Activated naive CD8-positive, alpha-beta T cell (primary cell): ENCODE measurements around the gene UBA1.

Experiments used
- H3K27ac Mint-ChIP-seq: one replicate; pipeline ENCODE4 v1.8.0; 2021; ENCODE audit warnings: mixed read lengths
- H3K27me3 Mint-ChIP-seq: one replicate; pipeline ENCODE4 v1.8.0; 2021; ENCODE audit warnings: mixed read lengths
- H3K36me3 Mint-ChIP-seq: one replicate; pipeline ENCODE4 v1.8.0; 2021; ENCODE audit warnings: mixed read lengths
- H3K4me1 Mint-ChIP-seq: one replicate; pipeline ENCODE4 v1.8.0; 2021; ENCODE audit warnings: low read depth, mixed read lengths
- H3K4me3 Mint-ChIP-seq: one replicate; pipeline ENCODE4 v1.8.0; 2021; ENCODE audit warnings: mild to moderate bottlenecking, mixed read lengths
- H3K9me3 Mint-ChIP-seq: one replicate; pipeline ENCODE4 v1.8.0; 2021; ENCODE audit warnings: low read depth, mixed read lengths

UBA1 gene

DNA sequence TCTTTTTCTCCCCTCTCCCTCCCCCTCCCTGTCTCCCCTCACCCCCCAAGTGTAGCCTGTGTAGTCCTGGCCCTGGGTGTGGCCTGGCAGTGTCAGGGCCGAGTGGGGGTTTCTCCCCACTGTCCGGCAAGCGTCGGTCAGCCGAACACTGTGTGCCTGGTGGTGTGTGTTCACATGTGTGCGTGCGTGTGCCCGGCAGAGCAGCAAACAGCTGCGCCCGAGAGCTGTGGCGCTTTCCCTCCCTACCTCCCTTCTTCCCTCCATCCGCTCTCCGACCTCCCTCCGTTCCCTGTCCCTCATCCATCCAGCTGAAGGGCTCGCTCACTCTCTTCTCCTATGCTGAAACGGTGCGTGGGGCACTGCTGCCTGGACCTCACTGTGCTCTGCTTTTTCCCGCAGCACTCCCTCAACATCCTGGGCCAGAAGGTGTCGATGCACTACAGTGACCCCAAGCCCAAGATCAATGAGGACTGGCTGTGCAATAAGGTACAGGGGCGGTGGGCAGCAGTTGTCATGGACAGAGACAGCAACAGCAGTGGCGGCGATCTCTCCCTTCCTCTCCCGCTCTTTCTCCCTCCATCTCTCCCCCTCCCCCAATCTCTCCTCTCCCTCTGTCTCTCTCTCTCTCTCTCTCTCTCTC, 17.4 kb upstream of the UBA1 start:
- H3K4me1 Mint-ChIP-seq = no peaks in the 10 kb centered on the region
- H3K36me3 Mint-ChIP-seq = no peaks in the 10 kb centered on the region
- H3K4me3 Mint-ChIP-seq = no peak overlapping the region
- no peaks in the 10 kb centered on the region for H3K9me3 Mint-ChIP-seq
- no peaks in the 10 kb centered on the region for H3K27me3 Mint-ChIP-seq
- H3K27ac Mint-ChIP-seq = no peak overlapping the region

- Mint-ChIP-seq H3K4me3 (no peak overlapping the region), H3K4me1 (no peaks in the 10 kb centered on the region), H3K36me3 (no peaks in the 10 kb centered on the region), H3K27ac (no peak overlapping the region), H3K27me3 (no peaks in the 10 kb centered on the region), H3K9me3 (no peaks in the 10 kb centered on the region)
These were observed 16.6 kb upstream of the UBA1 start for GRCh38 chrX:47177079-47177478.

DNA sequence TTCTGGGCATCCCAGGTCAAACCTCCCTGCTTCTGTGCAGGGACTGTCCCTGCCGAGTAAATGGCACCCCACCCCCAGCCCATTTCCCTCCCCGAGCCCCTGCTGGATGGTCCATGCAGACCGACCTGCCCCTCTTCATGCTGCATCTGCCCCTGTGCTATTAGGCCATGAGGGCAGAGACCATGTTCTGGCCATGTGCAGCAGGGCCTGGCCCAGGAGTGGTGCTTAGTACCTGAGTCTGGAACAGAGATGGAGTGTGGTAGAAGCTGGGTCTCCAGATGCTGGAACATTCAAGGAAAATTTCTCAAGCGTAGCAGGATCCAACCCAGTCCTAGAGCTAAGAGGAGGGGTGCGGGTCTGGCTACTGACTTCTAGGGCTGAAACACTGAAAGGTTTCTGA, 15.3 kb upstream of the UBA1 start:
- Mint-ChIP-seq H3K4me3 (no peak overlapping the region), H3K9me3 (no peaks in the 10 kb centered on the region), H3K27me3 (no peaks in the 10 kb centered on the region), H3K27ac (no peak overlapping the region), H3K4me1 (no peaks in the 10 kb centered on the region), H3K36me3 (no peaks in the 10 kb centered on the region)

DNA sequence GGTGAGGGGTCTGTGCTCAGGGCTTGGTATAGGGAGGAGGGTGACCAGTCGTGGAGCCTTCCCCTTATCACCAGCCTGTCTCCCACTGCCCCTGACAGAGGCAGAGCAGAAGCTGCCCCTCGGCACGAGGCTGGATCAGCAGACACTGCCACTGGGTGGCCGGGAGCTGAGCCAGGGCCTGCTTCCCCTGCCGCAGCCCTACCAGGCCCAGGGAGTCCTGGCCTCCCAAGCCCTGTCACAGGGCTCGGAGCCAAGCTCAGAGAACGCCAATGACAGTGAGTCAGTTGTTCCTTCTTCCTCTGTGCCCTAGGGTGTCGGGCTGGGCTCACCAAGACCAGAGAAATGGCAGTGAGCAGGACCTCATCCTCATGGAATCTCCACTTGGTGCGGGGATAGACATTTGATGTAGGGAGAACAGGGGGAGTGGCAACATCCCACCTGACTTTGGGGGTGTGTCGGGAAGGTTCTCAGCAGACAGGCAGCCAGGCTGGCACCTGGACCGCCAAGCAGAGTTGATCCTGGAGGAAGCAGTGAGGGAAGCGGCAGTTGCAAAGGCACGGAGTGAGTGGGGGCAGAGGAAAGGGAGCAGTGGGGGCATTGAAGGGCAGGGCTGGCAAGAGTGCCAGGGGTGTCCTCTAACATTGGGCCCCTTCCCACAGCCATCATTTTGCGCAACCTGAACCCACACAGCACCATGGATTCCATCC, 14.3 kb upstream of the UBA1 start:
- no peaks in the 10 kb centered on the region for H3K27me3 Mint-ChIP-seq

GRCh38 chrX:47179928-47180255, 13.7 kb upstream of the UBA1 start:
- no peak overlapping the region for H3K4me3 Mint-ChIP-seq
- no peaks in the 10 kb centered on the region for H3K9me3 Mint-ChIP-seq
- no peaks in the 10 kb centered on the region for H3K27me3 Mint-ChIP-seq
- H3K27ac Mint-ChIP-seq = no peak overlapping the region
- H3K4me1 Mint-ChIP-seq = no peaks in the 10 kb centered on the region
- no peaks in the 10 kb centered on the region for H3K36me3 Mint-ChIP-seq

More for the DNA sequence above, 14.3 kb upstream of the UBA1 start:
- Mint-ChIP-seq H3K36me3 (no peaks in the 10 kb centered on the region), H3K9me3 (no peaks in the 10 kb centered on the region), H3K27ac (no peak overlapping the region), H3K4me3 (no peak overlapping the region), H3K4me1 (no peaks in the 10 kb centered on the region)

DNA sequence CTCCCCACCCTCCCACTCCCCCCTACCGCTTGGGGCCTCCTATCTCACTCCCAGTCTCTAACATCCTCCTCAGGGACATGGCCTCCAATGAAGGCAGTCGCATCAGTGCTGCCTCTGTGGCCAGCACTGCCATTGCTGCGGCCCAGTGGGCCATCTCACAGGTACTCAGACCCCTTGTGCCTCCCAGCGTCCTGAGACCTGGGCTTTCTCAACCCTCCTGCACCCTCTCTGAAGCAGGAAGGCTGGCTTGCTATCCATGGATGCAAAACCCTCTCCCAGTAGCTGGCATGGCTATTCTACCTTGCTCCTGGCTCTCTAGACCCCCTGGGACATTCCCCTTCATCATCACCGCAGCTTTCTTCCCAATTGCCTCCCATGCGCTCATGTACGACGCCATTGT, 13.3 kb upstream of the UBA1 start:
- no peaks in the 10 kb centered on the region for H3K27me3 Mint-ChIP-seq
- no peaks in the 10 kb centered on the region for H3K4me1 Mint-ChIP-seq
- no peak overlapping the region for H3K27ac Mint-ChIP-seq
- no peak overlapping the region for H3K4me3 Mint-ChIP-seq
- H3K9me3 Mint-ChIP-seq = no peaks in the 10 kb centered on the region
- no peaks in the 10 kb centered on the region for H3K36me3 Mint-ChIP-seq

- no peaks in the 10 kb centered on the region for H3K27me3 Mint-ChIP-seq
These were observed 12.3 kb upstream of the UBA1 start for GRCh38 chrX:47181301-47181700.

DNA sequence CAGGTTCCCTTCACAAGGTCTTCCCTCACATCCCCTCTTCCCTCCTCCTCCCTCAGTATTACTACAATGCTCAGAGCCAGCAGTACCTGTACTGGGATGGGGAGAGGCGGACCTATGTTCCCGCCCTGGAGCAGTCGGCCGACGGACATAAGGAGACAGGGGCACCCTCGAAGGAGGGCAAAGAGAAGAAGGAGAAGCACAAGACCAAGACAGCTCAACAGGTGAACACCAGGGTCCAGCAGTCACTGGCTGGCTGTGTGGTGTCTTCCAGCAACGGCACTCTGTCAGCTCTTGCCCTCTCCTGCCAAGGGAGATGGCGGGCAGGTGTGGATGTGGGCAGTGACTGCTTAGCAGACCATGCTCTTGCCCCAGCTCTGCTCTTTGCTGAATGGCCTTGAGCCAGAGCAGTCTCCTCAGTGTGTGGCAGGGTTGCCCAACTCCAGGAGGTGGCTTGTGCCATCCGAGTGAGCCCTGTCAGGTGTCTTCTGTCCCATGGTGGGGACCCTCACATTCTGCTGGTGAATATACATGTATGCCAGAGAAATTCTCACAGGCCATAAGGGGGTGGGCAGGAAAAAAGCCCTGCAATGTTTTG, 11.4 kb upstream of the UBA1 start:
- Mint-ChIP-seq H3K9me3 (no peaks in the 10 kb centered on the region), H3K36me3 (no peaks in the 10 kb centered on the region), H3K27me3 (no peaks in the 10 kb centered on the region), H3K4me1 (no peaks in the 10 kb centered on the region), H3K4me3 (no peak overlapping the region), H3K27ac (no peak overlapping the region)

More at GRCh38 chrX:47181301-47181700, 12.3 kb upstream of the UBA1 start:
- Mint-ChIP-seq H3K9me3 (no peaks in the 10 kb centered on the region), H3K4me1 (no peaks in the 10 kb centered on the region), H3K36me3 (no peaks in the 10 kb centered on the region), H3K27ac (no peak overlapping the region), H3K4me3 (no peak overlapping the region)

DNA sequence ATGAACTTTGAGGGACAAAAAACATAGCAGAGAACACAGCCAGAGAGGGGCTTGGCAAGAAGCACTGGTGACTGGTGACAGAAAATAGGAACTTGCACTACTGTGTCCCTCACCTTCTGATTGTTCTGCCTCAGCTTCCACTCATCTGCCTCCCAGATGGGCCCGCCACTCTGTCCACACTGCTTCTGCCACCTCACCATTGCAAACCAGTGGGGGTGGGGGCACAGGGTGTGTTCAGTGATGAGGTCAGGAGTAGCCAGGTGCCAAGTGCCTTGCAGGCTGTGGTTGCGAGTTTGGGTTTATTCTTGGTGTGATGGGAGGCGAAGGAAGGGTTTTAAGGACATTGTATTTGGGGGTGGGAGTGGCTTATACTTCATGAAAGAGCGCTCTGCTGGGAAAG, 9.1 kb upstream of the UBA1 start:
- Mint-ChIP-seq H3K36me3 (no peaks in the 10 kb centered on the region), H3K4me3 (no peak overlapping the region), H3K9me3 (no peaks in the 10 kb centered on the region), H3K27ac (no peak overlapping the region), H3K4me1 (peaks cover 12% of the 10 kb centered on the region), H3K27me3 (no peaks in the 10 kb centered on the region)

GRCh38 chrX:47185241-47185640, 8.4 kb upstream of the UBA1 start:
- Mint-ChIP-seq H3K36me3 (no peaks in the 10 kb centered on the region), H3K4me1 (peaks cover 12% of the 10 kb centered on the region), H3K9me3 (no peaks in the 10 kb centered on the region), H3K27ac (no peak overlapping the region), H3K4me3 (no peak overlapping the region), H3K27me3 (no peaks in the 10 kb centered on the region)

GRCh38 chrX:47186096-47186740, 7.4 kb upstream of the UBA1 start:
- Mint-ChIP-seq H3K27me3 (no peaks in the 10 kb centered on the region), H3K9me3 (no peaks in the 10 kb centered on the region), H3K4me3 (no peak overlapping the region), H3K27ac (peak overlapping the region; percentile 54), H3K36me3 (no peaks in the 10 kb centered on the region), H3K4me1 (peaks cover 15% of the 10 kb centered on the region)

DNA sequence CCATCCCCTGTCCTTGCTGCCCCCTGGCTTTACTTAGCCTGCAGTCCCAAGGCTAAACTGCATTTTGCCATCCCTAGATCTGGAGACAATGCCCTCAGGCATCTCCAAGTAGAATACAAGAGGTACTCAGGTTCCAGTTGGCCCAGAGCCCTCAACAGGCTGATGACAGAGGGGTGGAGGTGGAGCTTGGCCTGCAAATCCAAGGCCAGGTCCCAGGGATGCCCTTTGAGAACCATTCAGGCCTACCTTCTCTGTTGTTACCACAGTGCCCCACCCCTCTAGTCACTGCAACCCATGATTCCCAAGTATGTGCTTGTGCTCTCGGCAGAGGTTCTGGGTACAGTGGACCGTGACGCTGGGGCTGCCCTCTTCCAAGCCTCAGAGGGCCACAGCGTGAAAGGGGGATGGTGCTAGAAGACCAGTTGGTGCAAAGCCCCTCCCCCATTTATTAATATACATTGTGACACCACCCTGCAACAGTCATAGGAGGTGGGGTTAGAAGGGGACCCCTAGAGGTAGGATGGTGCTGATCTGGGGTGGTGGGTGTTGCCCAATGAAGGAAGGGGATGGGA, 6.4 kb upstream of the UBA1 start:
- Mint-ChIP-seq H3K9me3 (no peaks in the 10 kb centered on the region), H3K4me3 (no peak overlapping the region), H3K27me3 (no peaks in the 10 kb centered on the region), H3K36me3 (no peaks in the 10 kb centered on the region), H3K27ac (no peak overlapping the region), H3K4me1 (peaks cover 16% of the 10 kb centered on the region)

DNA sequence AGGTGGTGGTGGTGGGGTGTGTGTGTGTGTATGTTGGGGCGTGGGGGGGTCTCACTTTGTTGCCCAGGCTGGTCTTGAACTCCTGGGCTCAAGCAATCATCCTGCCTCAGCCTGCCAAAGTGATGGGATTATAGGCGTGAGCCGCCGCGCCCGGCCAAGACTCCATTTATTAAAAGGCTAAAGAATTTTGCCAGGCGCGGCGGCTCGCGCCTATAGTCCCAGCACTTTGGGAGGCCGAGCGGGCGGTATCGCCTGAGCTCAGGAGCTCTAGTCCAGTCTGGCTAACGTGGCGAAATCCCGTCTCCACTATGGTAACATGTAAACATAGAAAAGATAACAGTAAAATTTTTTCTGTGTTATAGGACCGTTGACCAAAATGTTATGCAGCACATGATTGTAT, 3.7 kb upstream of the UBA1 start:
- Mint-ChIP-seq H3K4me1 (peaks cover 30% of the 10 kb centered on the region), H3K9me3 (no peaks in the 10 kb centered on the region), H3K27ac (no peak overlapping the region), H3K27me3 (no peaks in the 10 kb centered on the region), H3K36me3 (no peaks in the 10 kb centered on the region), H3K4me3 (no peak overlapping the region)

DNA sequence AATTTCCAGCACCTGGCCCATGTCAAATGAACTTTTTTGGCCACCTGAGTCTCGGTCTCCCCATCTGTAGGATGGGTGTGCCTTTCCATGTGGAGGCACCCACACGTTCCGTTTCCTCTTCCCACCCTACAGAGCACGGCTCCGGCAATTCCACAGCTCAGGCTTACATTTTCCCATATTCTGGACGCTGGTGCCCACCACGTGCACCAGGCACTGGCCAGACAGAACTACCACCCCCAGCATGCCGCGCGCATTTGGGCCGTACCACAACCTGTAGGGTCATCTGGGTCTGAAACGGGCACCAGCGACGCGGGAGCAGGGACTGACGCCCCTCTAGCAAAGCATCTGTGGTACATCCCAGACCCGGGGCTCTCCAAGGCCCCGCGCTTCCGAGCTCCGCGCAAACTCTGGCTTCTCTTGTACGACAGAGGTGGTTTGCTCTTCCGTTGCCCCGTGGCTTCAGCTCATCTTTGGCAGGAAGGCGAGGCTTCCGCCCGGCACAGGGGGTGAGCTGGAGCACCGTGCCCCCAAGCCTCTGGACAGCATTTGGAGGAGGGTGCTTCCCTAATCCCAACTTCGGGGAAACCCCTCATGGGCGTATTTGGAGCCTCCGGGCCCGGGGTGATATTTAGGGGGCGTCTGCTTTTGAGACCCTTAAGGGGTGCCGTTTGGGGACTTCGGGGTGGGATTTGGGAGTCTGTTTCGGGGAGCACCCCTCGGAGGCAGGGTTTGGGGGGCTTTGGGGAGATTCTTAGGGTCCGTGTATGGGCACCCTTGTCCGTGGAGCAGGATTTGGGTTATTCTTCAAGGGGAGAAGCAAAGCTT, 3.0 kb upstream of the UBA1 start:
- Mint-ChIP-seq H3K27me3 (no peaks in the 10 kb centered on the region), H3K4me3 (peak overlapping the region; percentile 93), H3K9me3 (no peaks in the 10 kb centered on the region), H3K27ac (peak overlapping the region; percentile 96), H3K4me1 (peaks cover 34% of the 10 kb centered on the region), H3K36me3 (no peaks in the 10 kb centered on the region)
